HG03095 (cell line): ENCODE results near the gene NUAK1.

Experiments used
- ATAC-seq: cut with Tn5 transposase; IDR thresholded peaks from one replicate; pipeline ENCODE4 v1.9.1; 2021; ENCODE audit warnings: moderate library complexity; ENCODE audit not compliant: unreplicated experiment

The NUAK1 gene

GRCh38 chr12:106086696-106087095 lies 52.1 kb downstream of the NUAK1 start:
- no peak for ATAC-seq

GRCh38 chr12:106085213-106085612 lies 53.5 kb downstream of the NUAK1 start:
- no peak for ATAC-seq

DNA sequence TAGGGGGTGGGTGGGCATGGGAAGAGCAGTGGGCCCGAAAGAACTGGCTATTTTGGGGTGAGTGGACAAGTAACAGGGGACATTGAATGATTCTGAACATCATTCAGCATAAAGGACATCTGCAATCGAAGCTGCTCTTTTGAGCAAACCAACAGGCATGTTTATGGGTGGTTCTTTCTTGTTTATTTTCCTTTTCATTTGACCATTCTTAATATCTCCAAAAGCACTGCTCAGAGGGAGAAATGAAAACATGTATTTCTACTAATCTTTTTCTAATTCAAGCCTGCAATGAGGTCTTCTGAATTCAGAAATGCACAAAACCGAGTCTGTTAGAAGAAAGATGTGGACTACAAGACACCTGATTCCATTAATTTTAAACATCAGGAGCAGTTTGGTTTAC lies 54.0 kb downstream of the NUAK1 start:
- ATAC-seq, result no peak

GRCh38 chr12:106084014-106084671 lies 54.6 kb downstream of the NUAK1 start:
- no peak for ATAC-seq

DNA sequence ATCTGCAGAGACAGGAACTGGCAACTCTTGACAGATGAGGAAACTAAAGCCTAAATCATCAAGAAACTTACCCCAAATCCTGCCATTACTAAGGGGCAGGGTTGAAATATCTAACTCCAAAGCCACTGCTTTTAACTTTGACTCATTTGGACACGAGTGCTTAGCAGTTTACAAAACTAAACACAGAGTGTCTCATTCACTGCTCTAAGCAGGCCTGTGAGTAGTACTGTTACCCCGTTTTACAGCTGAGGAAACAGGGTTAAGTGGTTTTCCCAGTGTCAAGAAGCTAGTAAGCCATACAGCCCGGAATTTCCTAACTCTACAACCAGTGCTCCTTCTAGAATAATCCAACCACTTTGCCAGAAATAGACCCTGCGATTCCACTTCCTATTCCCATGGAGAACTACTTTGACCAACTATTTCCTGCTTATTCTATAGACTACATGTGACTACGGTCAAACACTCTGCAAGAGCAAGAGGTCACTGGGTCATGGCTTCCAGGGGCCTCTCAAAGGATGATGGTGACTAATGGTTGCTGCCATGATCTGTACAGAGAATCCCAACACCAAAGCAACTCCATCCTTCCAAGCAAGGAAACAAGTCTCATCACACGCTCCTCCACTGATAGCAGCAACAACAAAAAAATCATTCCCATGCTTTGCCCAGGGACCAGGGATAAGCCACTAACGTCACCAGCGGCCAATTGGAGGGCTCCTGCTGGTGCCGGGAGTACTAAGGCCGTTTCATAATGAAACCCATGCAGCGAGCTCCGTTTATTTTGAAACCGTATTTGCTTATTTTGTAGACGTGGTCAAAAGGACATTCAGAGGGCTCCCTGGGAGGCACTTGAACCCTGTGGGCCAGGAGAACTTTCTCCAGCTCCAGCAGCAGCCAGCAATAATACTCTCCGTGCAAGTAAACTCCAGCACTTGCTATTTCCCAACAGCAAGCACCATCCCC lies 56.3 kb downstream of the NUAK1 start:
- no peak for ATAC-seq

DNA sequence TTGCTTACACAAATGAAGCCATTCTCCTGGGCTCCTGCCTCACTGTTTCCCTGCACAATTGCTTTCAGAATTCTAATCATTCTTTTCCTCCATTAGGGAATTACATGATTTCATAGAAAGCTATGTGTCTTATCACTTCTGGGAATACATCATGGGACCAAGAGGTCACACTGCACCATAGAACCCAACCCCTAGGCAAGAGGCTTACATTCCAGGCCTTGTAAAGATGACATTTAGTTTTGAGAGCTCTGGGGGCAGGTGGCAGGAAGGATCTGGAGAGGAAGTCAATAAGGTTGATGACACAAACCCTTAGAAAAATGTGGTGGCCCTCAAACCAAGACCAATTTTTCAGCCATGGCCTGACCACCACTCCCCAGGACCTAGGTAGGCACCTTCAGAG lies 57.1 kb downstream of the NUAK1 start:
- ATAC-seq, result no peak

- ATAC-seq, result no peak
Measured at GRCh38 chr12:106080791-106081170, 58.0 kb downstream of the NUAK1 start.

DNA sequence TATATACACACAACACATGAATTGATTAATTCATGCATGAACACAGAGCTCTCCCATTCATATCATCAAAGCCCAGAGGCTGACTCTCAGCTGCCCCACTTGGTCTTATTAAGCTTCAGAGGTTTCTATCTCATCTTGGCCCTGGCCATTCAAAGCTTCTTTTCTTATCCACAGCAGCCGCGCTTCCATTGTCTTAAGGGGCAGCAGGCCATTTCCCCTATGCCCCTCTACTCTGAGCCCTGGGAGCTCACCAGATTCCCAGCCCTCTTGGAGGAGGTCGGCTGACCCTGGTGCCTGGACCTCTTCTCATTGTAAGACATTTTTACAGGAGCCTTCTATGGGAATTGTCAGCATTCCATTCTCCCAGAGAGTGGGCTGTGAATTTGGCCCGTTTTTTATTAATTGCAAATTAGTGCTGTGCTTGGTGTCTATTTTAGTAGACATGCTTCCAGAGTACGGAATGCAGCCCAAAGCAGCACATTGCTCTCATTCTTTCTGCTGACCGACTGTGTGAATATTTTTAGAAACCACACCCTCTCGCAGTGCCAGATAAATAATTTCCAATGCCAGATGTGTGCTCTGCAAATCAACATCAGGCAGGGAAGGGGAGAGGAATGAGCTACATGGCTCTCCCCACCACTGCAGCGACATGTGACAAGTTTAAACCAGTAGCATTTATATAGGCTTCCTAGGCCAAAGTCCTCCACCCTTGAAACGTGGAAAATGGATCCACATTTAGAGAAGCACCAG lies 58.5 kb downstream of the NUAK1 start:
- ATAC-seq, result no peak

DNA sequence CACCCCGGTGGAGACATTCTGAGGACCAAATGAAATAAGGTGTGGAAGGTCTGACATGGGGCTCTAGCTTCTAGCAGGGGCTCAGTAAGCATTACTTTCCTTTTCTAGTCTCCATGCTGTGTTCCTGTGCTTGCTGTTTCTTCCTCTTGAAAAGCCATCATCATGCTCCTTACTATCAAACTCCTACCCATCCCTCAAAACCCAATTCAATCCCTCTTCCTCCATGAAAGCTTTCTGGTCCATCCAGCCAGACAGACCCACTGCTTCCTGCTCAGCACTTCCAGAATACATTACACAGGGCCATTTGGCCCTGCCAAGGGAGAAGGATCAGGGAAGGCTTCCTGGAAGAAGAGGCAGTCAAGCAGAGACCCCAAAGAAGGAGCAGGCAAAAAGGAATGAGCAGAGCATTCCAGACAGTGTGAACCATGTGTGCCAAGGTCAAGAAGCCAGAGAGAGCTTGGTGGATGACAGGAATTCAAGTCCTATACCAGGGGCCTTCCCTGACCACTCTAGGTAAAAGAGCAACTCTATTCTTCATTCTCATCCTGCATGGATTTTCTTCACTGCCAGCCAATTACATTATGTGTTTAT lies 59.5 kb downstream of the NUAK1 start:
- no peak for ATAC-seq

GRCh38 chr12:106078358-106079010 lies 60.3 kb downstream of the NUAK1 start:
- no peak for ATAC-seq

- no peak for ATAC-seq
Measured at GRCh38 chr12:106074706-106075392, 63.9 kb downstream of the NUAK1 start.

DNA sequence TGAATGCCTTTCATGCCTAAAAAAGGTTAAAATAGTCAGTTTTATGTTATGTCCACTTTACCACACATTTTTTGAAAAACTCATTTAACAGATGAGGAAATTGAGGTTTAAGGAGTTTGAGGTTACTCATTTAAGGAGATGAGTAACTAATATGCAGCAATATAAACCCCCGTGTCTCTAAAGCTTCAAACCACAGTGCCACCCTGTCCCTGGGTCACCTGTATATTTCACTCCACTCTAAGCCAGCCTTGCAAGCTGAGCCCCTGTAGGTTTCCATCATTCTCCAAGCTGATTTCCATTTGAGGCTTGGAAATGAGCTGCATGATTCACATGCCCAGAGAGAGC lies 64.4 kb downstream of the NUAK1 start:
- no peak for ATAC-seq

- ATAC-seq, result no peak
Measured at GRCh38 chr12:106073179-106073578, 65.6 kb downstream of the NUAK1 start.

- ATAC-seq, result no peak
Measured at GRCh38 chr12:106072751-106073150, 66.0 kb downstream of the NUAK1 start.

DNA sequence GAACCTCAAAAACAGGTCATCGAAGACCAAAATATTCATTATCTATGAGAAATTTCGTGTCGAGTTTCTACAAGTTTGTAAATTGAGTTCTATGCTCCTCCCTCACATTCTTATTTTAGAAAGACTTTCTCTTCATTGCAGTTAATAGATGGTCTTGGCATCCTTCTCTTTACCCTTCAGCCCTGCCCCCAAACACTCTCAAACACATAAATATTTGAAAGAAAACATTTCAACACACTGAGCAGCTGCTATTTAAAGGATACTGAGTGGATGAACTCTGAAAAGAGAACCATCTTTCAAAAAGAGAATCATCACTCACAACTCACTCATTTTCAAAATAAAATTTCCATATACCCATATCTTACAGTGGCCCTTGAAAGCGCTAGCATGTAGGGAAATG lies 67.1 kb downstream of the NUAK1 start:
- no peak for ATAC-seq

GRCh38 chr12:106070611-106071010 lies 68.1 kb downstream of the NUAK1 start:
- ATAC-seq, result no peak

- ATAC-seq, result no peak
Measured at GRCh38 chr12:106070147-106070546, 68.6 kb downstream of the NUAK1 start.

DNA sequence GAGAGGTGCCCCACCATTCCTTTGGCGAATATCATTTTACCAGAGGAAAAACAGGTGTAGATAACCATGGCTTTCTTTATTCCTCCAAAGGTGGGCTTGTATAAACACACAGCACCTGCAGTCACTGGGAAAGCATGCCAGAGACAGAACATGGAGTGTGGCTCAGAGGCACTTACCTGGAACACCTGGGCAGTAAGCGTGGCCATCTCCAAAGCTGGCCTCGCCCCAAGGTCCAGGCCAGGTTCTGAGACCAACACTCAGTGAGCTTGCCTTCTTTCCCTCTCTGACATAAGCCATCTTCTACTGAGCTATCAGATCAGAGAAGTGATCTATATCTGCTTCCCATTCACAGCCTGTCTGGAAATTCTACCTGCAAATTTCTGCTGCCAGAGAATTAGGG lies 70.5 kb downstream of the NUAK1 start:
- ATAC-seq, result no peak

GRCh38 chr12:106067606-106068205 lies 71.0 kb downstream of the NUAK1 start:
- no peak for ATAC-seq
